Measurements from ENCODE around the gene CDKN2AIPNL.

CDKN2AIPNL gene

GRCh38 chr5:134411546-134412266 is at the start of gene CDKN2AIPNL:
TSS of gene CDKN2AIPNL (minus strand) at chr5:134411881. CDS start at chr5:134411854, 27 bp downstream.
- peak; percentile 49 to 96 (median 87) for DNase-seq

- DNase-seq = no peak
Measured at GRCh38 chr5:134460551-134460950, 48.9 kb upstream of the CDKN2AIPNL start.

- DNase-seq = no peak
Measured at GRCh38 chr5:134459491-134459890, 47.8 kb upstream of the CDKN2AIPNL start.

- DNase-seq = no peak
Measured at GRCh38 chr5:134459010-134459403, 47.3 kb upstream of the CDKN2AIPNL start.

- peak in 1 of 51 donors; percentile 5 for DNase-seq
Measured at GRCh38 chr5:134458234-134459009, 46.7 kb upstream of the CDKN2AIPNL start.

- DNase-seq = no peak
Measured at GRCh38 chr5:134457801-134458200, 46.1 kb upstream of the CDKN2AIPNL start.

- no peak for DNase-seq
Measured at GRCh38 chr5:134456825-134457224, 45.1 kb upstream of the CDKN2AIPNL start.

GRCh38 chr5:134455466-134455865 is 43.8 kb upstream of the CDKN2AIPNL start:
- no peak for DNase-seq

GRCh38 chr5:134453016-134453415 is 41.3 kb upstream of the CDKN2AIPNL start:
- no peak for DNase-seq

- DNase-seq = peak in 1 of 51 donors; percentile 25
Measured at GRCh38 chr5:134451936-134452505, 40.3 kb upstream of the CDKN2AIPNL start.

- DNase-seq = no peak
Measured at GRCh38 chr5:134451225-134451935, 39.7 kb upstream of the CDKN2AIPNL start.

GRCh38 chr5:134450374-134450773 is 38.7 kb upstream of the CDKN2AIPNL start:
- DNase-seq = no peak

- DNase-seq = no peak
Measured at GRCh38 chr5:134449167-134449566, 37.5 kb upstream of the CDKN2AIPNL start.

- no peak for DNase-seq
Measured at GRCh38 chr5:134447815-134448520, 36.3 kb upstream of the CDKN2AIPNL start.

GRCh38 chr5:134446938-134447337 is 35.3 kb upstream of the CDKN2AIPNL start:
- DNase-seq = no peak

- no peak for DNase-seq
Measured at GRCh38 chr5:134445856-134446818, 34.5 kb upstream of the CDKN2AIPNL start.

GRCh38 chr5:134444941-134445471 is 33.3 kb upstream of the CDKN2AIPNL start:
- no peak for DNase-seq

GRCh38 chr5:134440201-134440755 is 28.6 kb upstream of the CDKN2AIPNL start:
- DNase-seq = no peak

- DNase-seq = peak in 20 of 51 donors; percentile 2 to 57 (median 26)
Measured at GRCh38 chr5:134439210-134439654, 27.6 kb upstream of the CDKN2AIPNL start.

Data from hypothalamus (tissue), 51 donors.